CD4-positive, alpha-beta T cell treated with Interleukin-21 for 1 hour (primary cell): ENCODE measurements around the gene SKOR1.

Experiments
- DNase-seq: peaks from one replicate; pipeline ENCODE4 v3.0.0-alpha.2; 2020

The SKOR1 gene

GRCh38 chr15:67794832-67795574 is 30.3 kb upstream of the SKOR1 start:
- DNase-seq = no peak

- DNase-seq = no peak
These were observed 28.8 kb upstream of the SKOR1 start for GRCh38 chr15:67796196-67797127.

GRCh38 chr15:67799801-67800205 is 25.5 kb upstream of the SKOR1 start:
- no peak for DNase-seq

- DNase-seq = no peak
These were observed 24.2 kb upstream of the SKOR1 start for GRCh38 chr15:67801142-67801541.

- DNase-seq = no peak
These were observed 23.1 kb upstream of the SKOR1 start for GRCh38 chr15:67801926-67802914.

- DNase-seq = no peak
These were observed 22.0 kb upstream of the SKOR1 start for GRCh38 chr15:67803299-67803698.

DNA sequence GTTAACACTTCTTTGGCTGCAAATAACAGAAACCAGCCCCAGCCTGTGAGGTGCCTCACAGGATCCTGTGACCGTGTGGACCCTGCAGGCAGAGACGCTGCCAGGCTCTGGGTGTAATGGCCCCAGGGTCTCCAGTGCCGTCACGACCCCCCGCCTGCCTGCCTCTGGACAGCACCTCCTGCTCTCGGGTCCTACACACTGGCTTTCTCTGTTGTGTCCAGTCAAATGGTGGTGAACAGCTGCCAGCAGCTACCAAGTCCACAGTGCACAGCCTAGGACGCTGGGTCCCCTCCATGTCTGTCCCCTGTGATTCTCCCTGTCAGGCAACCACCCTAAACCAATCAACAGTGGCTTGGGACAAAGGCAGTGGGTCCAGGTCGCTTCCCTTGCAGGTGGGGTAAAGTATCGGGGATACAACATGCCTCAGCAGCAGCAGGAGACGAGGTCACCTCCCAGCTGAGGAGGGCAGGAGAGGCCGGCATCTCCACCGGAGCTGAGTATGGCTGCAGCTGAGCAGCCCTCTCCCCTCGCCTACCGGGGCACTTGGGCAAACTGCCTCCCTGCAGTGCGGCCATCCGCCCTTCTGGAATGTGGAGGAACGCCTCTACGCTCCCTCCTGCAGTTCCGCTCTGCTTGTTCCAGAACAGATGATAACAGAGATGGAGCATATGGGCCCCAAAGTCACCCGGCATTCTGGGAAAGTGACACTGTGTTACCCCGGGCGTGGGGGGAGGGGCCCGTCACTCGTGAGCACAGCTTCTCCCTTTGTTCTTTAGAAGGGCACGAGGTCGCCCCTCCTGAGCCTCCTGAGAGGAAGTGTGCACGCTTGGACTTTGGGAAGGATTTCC is 21.1 kb upstream of the SKOR1 start:
- no peak for DNase-seq

- no peak for DNase-seq
These were observed 20.2 kb upstream of the SKOR1 start for GRCh38 chr15:67805008-67805665.

DNA sequence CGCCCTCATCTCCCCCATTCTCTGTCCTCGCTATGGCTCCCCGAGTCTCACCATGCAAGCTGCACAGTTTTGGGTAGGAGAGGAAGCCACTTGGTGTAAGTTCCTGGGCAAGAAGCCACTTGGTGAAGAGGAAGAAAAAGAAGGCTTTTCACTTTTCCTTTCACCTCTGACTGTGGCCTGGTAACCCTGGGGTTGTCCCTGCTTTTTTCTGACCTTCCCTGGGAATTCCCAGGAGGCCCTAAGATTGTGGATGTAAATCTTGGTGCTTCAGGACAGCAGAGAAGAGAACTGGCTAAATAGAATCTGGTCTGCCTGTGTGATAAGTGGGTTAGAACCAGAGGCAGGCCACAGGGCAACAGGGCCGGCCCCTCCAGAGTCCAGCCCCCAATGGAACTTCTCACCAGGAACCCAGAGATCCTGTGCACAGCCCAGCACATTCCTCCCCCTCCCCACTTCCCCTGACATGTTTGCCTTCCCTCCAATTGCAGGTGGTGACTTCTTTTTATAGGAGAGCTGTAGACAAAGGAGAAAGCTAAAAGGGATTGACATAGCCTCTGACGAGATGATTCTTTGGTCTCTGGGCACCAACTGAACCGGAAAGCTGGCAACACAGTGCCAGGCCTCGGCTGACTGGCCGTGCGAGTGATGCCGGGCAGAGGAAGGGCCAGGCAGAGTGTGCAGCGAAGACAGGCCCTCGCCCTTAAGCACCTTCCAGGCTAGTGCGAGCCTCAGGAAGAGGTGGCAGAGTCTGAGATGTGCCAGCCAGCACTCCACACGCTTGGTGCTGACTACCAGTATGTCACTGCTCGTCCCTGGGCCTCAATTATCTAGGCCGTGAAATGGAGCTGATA is 19.4 kb upstream of the SKOR1 start:
- DNase-seq = no peak

GRCh38 chr15:67806536-67806935 is 18.8 kb upstream of the SKOR1 start:
- DNase-seq = no peak

DNA sequence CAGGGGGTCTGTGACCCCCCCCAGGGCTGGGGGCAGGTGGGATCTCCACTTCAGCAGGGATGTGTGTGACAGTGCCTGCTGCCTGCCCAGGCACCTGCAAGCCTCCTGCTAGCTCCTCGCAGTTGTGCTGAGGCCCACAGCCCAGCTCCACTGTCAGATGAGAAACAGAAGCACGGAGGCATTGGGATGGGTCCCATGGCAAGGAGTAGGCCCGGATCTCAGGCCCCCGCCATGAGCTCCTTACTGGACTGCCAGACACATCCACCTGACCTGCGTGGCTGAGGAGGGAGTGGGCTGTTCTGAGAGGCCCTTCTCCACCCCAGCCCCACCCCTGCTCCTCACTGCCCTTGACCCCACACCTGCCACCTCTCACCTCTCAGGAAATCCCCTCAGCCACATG is 18.2 kb upstream of the SKOR1 start:
- no peak for DNase-seq

DNA sequence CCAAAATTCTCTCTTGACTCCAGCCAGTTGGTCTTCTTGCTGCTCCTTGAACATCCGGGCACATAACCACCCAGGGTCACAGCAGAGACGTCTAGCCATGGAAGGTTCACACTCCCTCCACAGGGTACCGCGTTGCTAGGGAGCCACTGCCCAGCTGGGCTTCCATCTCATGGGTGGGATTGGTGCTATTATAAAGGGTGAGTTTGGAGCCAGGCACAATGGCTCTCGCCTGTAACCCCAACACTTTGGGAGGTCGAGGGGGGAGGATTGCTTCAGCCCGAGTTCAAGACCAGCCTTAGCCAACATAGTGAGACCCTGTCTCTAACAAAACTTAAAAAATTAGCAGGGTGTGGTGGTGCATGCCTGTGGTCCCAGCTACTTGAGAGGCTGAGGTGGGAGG is 17.5 kb upstream of the SKOR1 start:
- no peak for DNase-seq

DNA sequence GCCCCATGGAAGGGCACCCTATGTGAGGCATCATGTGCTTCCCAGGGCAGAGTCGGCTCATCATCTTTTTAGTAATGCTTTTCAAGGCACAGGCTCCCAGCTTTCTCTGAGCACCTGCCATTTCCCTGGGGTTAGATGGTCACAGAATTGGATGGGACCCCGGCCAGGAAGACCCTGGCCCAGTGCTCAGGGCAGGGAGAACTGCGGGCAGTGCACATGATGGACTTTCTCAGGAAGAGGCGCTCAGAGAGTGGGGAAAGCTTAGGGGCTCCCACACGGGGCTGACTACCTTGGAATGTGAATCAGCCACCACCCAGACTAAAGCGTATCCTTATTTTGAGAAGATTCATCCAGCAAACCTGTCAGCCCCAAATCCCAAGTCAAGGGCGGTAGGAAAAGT is 16.5 kb upstream of the SKOR1 start:
- no peak for DNase-seq

- no peak for DNase-seq
These were observed 15.9 kb upstream of the SKOR1 start for GRCh38 chr15:67809441-67809840.

DNA sequence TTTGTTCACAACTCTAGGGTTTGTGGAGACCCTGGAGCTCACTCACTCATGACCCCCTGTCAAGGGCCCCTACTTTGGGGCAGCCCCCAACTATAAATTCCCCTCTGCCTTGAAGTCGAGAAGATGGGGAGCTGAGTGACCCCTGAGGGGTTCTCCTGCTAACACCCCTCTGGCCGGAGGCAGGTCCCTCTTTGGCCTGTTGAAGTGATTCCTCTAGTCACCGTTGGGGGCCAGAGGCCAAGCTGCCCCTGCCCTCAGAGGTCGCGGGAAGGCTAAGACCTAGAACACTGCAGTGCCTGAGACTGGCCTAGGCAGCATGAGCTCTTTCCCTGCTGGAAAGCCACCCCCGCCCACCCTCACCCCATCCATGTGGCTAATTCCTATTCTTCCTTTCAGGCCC is 15.4 kb upstream of the SKOR1 start:
- no peak for DNase-seq

DNA sequence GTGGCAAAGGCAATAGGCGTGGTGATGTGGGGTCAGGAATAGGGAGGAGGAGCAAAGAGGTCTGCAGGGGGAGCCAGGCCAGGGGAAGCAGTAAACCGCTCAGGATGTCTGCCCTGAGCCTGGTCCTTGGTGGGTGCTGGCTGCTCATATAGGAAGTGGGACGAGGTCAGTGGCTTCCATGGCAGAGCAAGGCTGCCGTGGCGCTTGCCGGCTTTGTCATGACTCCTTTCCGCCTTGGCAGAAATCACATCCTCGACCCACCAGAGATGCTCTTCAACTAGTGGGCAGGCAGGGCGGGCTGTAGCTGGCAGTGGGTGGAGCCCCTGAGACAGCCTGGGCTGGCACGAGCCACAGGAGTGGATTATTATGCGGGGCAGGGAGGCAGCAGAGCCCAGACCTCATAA is 13.1 kb upstream of the SKOR1 start:
- DNase-seq = no peak

GRCh38 chr15:67813104-67813634 is 12.1 kb upstream of the SKOR1 start:
- DNase-seq = no peak

- DNase-seq = no peak
These were observed 10.2 kb upstream of the SKOR1 start for GRCh38 chr15:67815036-67815592.

- no peak for DNase-seq
These were observed 8.6 kb upstream of the SKOR1 start for GRCh38 chr15:67816668-67817067.

DNA sequence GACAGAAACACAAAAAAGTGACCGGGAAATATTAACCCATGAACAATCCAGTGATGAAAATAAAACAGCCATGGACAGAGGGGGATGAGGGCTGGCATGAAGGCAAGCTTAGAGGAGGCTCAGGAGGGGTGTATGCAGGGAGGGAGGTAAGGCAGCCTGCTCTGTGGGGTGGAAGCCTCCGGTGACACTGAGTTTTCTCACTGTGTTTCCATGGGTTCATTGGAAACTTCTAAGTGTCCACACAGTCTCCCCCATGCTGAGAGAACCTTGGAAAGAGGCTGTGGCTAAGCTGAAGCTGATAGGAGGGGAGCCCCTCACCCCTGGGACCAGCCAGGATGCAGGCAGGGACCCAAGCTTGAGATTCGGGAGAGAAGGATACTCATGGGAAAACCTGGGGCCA is 6.8 kb upstream of the SKOR1 start:
- DNase-seq = no peak
